NCI-H2227 (cell line): Measurements from ENCODE around the gene GSAP.

Experiments used
- DNase-seq: peaks from one replicate; lab custom pipeline; 2025; ENCODE audit not compliant: unreplicated experiment; lab: John Stamatoyannopoulos, UW

GSAP gene

DNA sequence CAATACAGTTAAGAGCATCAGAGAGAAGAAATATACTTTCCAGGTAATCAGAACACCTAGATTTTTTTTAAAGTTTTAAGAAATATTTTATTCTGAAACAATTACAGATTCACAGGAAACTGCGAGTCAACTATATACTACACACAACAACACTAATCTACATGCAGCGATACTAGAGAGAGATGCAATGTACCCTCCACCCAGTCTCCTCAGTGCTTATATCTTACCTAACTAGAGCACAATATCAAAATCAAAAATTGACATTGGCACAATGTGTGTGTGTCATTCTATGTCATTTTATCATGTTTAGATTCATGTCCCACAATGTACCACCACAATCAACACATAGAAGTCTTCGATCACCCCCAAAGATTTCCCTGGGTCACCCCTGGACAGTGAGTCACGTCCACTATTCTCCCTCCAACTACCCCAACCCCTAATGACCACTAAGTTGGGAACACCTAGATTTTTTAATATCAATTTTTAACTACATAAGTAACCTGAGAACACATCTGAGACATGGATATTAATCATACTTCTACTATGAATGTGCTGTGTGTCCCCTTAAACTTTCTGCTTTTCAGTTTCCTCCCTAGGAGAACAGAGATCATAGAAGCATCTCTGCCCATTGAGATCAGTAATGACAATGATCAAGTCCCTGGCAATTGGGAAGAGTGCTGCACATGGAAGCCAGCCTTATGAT is 86.5 kb downstream of the GSAP start:
- DNase-seq, result no peak

DNA sequence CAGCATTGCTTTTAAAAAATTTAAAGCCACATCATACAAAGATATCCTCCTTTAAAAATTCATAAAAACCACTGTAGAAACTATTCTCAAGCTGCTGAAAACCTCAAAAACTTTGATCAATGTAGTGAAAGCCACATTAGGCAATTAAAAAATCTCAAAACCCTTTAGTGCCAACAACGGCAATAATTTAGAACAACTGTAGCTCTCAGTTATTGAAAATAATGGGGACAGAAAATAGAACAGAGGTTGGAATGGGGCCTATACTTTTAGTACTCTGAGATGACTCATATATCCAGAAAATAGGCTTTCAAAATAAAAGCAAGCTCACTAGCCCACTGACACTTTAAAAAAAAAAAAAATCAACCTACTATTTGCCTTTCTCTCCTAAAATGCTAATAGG is 87.5 kb downstream of the GSAP start:
- no peak for DNase-seq

DNA sequence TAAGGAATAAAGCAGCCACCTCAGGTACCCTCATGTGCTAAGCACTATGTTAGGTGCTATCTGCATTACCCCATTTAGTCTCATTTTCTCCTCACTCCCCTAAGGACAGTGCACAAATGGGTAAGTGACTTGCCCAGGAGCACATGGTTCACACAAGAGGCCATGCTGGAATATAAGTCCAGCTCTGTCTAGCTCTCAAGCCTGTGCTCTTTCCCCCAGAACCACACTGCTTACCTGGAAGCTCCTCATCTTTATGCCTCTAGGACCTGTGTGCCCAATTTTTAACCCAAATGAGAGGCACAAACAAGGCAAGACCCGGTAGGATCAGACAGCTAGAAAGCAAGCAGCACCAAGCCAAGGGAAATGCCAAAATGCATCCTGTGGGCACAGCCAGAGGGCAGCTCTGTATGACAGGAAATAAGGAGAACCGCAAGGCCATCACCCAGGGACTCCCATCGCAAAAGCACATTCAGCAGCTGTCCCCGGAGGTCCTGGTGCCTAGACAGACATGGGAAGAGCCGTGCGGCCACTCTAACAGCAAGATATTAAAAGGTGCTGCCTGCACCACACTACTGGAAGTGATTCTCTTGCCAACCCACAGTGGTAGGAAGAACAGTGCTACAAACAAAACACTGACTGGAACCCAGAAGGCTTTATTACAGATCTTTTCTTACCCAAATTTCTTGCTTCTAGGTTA is 88.1 kb downstream of the GSAP start:
- no peak for DNase-seq

DNA sequence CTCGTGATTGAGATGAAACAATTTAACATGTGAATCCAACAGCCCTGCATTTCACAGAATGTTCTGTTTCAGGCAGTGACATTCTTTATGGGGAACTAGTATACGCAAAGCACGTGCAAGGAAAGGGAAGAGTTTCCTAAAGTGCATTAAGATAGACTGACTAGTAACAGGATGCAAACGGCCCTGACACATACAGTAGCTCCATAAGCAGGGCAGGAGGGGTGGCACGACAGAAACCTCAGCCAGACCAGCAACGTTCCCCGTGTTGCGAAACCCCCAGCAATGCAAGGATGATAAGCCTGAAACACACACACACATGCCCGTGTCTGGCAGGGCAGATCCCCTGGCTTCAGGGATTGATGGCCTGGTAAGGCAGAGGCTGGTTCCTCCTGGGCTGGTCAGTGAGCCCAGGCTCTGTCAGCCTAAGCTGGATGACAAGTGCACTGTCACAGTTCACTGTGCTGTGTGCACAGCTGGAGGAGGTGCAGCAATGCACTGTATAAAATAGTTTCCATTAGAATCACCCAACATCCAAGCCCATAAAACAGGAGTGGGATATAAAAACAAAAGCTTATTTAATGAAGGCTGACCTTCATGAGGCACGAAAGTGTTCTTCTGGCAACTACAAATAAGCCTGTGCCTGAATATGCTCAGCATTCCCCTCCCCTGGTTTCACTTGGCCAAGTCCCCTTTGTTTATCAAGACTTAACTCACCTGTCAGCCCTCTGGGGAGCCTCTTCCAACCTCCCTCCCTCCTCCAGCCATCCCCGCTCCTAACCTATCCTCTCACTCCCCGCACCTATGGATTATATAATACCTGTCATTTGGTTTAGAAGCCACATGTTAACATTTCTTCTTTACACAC is 88.8 kb downstream of the GSAP start:
- DNase-seq, result no peak

DNA sequence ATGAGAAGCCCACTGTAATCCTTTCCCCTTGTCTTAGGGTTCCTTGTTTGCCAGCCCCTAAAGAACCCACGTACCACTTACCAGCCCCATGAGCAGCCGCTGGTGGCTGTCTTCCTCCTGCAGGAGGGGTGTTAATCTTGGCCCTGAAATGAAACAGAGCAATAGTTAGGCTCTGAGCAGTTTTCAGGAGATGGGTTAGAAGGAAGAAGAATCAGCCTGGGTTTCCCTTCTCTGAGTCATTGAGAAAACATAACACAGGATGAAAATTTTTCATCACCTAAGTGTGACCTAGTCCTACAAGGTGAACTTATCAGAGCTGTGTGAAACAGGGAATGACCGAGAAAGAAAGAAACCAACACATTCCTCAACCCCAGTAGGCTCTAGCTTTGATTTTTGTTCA is 90.0 kb downstream of the GSAP start:
- DNase-seq, result no peak

DNA sequence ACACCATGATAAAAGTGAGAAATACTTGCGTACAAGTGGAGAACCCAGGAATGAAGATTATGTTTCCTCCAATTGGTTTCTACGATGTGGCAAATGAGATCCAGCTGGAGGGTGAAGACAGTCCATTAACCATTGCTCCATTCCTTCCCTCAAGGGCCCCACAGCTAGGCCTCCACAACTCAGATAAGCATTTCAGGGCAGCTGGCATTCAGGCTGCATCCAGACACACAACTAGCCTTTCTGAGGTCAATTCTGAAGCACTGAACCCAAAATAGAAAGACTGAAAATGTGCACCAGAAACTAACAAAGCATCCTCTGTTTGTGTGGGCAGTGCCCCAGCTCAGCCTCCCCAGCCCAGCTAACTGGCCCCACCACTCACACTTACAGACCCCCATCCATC is 94.8 kb downstream of the GSAP start:
- DNase-seq, result no peak

DNA sequence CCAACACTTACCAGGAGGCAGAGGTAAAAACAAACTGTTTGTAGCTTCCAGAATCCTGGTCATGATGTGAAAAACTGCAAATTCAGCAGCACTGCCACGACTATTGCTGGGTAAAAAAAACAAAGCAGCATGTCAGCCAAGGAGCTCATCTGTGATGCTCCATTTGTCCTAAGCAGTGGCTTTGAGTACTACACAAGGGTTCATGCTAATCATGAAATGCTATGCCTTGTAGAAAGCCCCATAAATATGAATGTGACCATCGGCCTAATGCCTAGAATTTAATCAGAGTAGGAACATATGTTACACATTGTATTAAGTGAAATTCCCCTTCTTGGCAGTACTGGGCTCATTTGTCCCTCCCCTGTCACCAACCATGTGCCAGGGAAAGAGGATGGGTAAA is 95.4 kb downstream of the GSAP start:
- DNase-seq, result no peak

DNA sequence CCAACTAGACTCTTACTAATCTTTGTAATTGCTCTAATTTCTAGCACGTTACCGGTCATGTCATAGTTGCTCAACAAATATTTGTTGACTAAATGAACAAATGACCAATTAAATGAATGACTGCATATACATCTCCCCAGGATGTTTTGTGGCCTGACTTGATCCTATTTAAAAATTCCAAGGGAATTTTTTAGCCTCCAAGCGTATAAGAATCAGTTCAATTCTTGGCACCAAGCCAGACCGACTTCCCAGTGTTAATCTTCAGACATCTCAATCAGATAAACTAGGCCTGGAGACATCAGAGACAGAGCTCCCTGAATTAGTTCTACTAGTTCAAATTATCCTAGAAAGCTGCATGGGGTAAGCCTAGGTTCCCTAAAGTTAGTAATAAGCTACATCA is 96.0 kb downstream of the GSAP start:
- DNase-seq, result no peak

DNA sequence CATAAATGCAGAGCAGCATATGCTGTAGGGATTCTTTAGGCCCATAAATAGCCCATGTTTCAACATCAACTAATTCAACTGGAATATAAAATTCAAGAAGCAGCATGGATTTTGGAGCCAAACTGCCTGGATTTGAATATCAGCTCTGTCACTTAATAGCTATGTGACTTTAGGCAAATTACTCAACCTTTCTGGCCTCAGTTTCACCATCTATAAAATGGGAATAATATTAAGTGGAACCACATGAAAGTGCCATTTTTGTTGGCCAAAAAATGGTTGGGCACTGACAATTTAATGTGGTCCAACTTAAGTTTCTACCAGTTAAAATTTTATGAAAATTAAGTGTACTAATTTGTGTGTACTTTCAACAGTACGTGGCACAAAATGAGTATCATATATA is 98.1 kb downstream of the GSAP start:
- DNase-seq, result no peak

DNA sequence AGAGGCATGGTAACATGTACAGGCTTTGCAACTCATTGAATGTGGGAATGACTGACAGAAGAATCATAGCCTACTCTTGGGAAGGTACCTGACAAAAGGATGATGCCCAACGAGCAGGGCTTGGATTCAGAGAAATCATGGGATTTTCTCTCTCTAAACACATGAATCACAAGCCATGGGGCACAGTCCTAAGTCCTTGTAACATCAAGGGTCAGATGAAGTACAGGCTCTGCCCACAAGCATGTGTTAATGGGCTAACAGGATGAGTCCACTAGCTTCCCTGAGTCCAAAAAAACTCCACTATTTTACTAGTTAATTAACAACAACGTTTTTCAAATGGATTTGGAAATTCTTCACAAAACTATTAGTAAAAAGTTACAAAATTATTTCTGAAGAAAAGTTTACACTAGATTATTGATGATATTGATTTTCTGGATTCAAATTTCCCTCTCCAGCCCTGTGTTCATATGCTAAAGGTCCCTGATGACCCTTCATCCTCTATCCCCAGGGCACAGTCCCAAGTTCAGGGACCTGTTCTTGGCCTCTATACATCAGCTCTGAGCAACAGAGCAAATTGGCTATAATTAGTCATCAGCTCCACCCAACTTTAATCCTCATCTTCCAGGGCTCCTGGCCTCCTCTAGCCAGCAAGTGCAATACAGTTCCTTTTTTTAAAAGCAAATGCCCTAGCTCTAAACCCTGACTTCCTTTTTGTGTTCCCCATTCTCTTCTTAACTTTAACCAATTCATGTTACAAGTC is 99.8 kb downstream of the GSAP start:
- DNase-seq, result no peak

DNA sequence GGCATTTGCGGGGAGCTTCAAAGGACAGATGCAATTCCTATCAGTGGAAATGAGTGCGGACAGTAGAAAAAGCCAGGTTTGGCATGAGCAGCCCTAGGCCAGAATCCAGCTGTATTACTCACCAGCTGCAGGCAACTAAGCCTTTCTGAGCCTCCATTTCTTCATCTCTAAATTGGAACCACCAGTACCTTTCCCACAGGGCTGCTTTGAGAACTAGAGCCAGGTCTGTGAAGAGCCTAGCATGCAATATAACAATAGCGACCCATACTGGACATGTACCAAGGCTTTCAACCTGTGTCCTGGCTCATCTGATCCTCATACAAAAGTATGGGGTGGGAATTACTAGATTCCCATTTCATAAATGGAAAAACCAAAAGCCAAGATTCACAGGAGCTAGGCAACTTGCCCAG is 101.0 kb downstream of the GSAP start:
- no peak for DNase-seq

DNA sequence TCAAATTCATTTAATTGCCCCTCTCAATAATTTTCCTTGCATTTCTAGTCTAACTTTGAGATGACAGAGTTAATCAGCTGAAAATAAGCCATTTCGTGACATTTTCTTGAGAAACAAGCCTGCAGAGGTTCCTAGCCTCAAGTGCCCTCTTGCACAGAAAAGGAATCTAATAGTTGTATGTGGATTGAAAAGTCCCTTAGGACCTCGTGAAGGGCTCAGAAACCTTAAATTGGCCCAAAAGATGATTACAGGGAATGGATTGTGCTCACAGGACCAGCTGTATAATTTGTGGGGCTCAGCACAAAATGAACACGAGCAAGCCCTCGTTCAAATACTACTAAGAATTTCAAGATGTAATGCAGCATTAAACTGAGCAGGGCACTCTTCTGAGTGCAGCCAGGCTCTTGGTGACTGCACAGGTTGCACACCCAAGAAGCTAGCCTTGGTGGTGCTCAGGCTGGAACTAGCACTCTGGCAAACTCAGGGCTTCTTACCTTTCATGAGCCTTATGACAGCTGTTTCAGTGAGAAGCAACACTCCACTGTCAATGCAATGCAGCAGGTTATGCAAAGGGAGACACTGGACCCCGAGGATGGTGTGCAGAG is 102.2 kb downstream of the GSAP start:
- DNase-seq, result no peak

DNA sequence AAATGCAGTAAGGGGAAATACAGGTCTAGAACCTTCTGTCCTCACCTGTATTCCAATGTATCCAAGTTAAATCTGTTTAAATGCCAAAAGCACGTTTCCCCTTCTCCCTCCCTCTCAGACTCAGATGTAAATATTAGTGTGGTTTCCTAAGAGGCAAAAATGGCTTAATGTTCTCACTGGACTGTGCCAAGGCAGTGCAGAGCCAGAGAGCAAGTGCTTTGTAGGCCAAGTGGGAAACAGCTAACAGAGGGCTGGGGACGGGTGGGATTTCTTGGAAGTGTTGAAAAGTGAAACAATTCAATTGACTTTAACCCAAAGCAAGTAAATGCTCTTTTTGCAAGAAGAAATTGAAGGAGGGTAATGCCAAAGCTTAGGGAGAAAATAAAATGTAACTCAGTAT is 103.1 kb downstream of the GSAP start:
- DNase-seq, result no peak

DNA sequence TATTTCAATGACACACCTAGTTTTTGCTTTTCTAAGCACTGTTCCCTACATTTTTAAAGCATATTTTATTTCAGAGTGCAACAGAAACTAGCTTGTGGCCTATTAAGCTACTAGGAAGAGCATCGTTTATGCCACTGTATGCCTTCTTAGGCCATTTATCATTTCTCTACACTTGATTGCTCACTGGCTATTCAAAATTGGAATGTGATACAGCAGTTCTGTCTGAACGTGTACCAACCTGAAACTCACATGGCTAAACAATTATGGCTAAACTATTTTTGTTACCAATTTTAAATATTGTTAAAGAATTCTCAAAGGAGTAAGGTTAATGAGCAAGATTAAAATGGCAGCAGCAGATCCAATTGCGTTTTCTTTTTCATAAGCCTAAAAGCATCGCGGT is 105.2 kb downstream of the GSAP start:
- DNase-seq, result no peak

DNA sequence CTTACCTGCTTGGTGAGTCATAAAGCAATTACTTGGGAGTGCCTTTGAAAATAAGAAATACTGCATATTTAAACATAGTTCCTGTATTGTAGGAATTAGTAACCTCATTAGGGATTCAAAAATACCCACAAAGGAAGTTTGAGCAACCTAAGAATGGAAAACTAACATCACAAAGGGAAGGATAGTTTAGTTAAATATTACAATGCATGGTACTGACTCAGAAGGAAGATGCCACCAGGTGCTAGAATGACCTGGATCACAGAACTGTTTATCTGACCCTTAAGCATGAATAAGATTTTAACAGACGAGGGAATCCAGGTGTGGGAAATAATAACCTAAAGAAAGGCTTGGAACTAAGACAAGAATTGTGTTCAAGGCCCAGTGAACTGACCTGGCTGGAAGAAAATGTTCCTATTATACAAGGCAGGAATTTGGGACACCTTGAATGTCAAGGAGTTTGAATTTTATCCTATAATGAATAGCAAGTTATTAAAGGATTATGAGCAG is 106.4 kb downstream of the GSAP start:
- DNase-seq, result no peak

DNA sequence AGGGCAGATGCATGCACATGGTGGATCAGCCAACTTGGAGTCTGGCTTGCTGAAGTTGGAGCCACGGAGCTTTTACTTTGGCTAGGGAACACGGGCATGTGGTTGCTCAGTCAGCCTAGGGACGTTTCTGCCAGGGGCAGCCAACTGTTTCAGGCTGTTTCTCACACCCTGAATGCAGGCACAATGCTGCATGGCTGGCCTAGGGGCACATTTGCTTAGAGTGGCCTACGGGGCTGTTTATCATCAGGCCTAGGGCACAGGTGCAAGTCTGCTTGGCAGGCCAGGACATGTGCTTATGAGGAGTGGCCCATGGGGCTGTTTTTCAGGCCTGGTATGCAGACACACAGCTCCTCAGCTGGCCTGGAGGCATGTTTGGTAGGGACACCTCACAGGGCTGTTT is 107.4 kb downstream of the GSAP start:
- DNase-seq, result no peak

DNA sequence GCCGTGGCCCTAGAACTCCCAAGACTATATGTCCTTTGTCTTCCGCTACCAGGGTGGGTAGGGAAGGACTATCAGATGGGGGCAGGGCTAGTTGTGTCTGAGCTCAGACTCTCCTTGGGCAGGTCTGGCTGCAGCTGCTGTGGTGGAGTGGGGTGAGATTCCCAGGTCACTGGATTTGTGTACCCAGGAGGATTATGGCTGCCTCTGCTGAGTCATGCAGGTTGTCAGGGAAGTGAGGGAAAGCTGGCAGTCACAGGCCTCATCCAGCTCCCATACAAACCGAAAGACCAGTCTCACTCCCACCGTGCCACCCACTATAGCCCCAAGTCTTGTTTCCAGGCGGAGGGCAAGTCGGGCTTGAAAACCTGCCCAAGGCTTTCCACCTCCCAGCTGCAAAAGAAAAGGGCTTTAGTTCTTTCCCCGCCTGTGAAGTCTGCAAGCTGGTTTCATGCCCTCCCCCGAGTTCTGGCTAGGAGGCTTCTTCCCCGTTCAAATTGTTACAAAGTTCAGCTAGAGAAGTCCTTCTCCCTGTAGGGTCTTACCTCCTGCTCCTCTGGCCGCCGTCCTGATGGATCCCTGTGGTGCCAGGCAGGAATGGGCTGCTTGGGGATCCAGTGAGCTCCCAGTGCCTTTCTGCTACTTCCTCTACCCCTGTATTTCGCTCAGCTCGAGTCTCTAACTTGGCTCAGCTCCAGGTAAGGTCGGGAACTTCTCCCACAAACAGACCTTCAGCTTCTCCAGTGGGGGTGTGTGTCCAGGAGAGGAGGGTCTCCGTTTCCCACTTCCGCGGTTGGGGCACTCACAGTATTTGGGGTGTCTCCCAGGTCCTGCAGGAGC is 109.7 kb downstream of the GSAP start:
- DNase-seq, result no peak

DNA sequence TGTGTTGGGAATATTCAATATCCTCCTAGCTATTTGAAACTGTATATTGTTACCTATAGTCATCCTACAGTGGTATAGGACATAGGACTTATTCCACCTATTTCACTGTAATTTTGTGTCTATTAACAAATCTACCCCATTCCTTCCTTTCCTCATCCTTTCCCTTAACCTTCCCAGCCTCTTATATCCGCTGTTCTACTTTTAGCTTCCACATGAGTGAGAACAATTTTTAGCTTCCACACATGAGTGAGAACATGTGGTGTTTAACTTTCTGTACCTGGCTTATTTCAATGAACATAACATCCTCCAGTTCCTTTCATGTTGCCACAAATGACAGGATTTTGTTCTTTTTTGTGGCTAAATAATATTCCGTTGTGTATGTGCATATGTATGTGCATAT is 120.6 kb downstream of the GSAP start:
- no peak for DNase-seq

DNA sequence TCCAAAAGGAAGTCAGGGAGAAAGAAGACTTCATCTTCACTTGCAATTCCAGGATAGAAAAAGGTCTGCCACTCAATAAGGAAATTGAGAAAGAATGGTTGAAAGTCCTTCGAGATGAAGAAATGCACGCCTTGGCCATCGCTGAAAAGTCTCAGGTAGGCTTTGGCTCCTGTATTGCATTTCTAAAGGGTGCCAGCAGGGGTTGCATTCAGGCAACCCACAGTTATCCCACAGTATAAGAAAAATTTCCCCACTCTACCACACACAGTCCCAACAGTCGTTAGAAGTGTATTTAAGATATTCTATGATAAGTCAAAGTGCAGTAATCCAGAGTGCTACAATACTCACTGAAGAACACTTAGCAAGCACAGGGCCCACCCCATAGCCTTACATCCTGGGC is 123.1 kb downstream of the GSAP start:
- DNase-seq, result no peak

DNA sequence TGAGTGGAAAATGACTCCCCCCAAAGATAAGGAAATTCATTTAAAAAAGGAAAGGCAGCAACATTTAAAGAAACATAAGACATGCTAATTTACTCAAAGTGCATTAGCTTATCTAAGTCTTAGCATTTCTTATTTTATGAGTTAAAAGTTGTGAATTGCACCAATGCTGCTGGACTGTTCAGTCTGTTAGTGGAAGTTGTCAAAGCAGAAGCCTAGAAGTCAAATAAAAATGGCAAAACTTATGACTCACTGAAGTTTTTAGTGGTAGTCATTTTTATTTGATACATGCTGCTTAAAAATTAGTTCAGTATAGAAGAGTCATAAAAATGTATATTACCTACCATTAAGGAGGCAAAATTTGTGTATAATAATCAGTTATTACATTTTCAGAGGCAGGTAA is 125.7 kb downstream of the GSAP start:
- no peak for DNase-seq
